ENCODE measurements around the gene CNOT6. TPM values are rescaled to one million over a fixed set of nuclear protein-coding genes. Genes with fewer than 3 reads are reported as not detected.
A peak's percentile ranks its signal among the peaks of the same experiment; 100 is the strongest.
"Not testable (repeated sequence)": the region's sequence is repeated elsewhere in the genome, so short reads cannot be mapped to it uniquely, and the experiment has no call there.

CNOT6 gene
- total RNA-seq, 6 donors from 2014 or later, result 9.7 to 27.8 (median 18.2) TPM

- TF ChIP-seq CTCF (IDR thresholded peaks at IDR 0.05), result peak; percentile 82 to 90 (median 86)
- TF ChIP-seq EP300 (IDR thresholded peaks at IDR 0.05), result no peak
- H3K4me3 ChIP-seq, result no peak overlapping the region
- peaks cover 5 to 29% (median 17%) of the 10 kb centered on the region in 4 donors for H3K4me1 ChIP-seq
- no peak overlapping the region for H3K27ac ChIP-seq
- H3K27me3 ChIP-seq, result no peaks in the 10 kb centered on the region
- H3K36me3 ChIP-seq, result no peaks in the 10 kb centered on the region
- 22 to 33% methylated on average over 14 to 16 of the region's 16 CpGs for WGBS, 2 donors
- ATAC-seq (ENCODE audit: low FRiP score in 2 of 2) (peak; percentile 66 to 78), DNase-seq (peak in 1 of 2 donors; percentile 61)
- H3K9me3 ChIP-seq, result no peaks in the 10 kb centered on the region
These were observed 23.1 kb upstream of the CNOT6 start for GRCh38 chr5:180470966-180471582.

- DNase-seq (no peak), ATAC-seq (ENCODE audit: low FRiP score in 2 of 2) (no peak)
- WGBS, 2 donors, result 35 to 62% methylated on average over 7 of the region's 7 CpGs
- Histone ChIP-seq H3K4me1 (peaks cover 5 to 27% (median 16%) of the 10 kb centered on the region in 4 donors), H3K4me3 (no peak overlapping the region), H3K36me3 (no peaks in the 10 kb centered on the region), H3K9me3 (no peaks in the 10 kb centered on the region), H3K27me3 (no peaks in the 10 kb centered on the region), H3K27ac (no peak overlapping the region)
- TF ChIP-seq EP300 (IDR thresholded peaks at IDR 0.05) (no peak), POLR2A (IDR thresholded peaks at IDR 0.05) (no peak), POLR2AphosphoS5 (IDR thresholded peaks at IDR 0.05) (no peak), CTCF (IDR thresholded peaks at IDR 0.05) (no peak)
These were observed 22.3 kb upstream of the CNOT6 start for GRCh38 chr5:180471866-180472265.

- Histone ChIP-seq H3K36me3 (no peaks in the 10 kb centered on the region), H3K4me3 (no peak overlapping the region), H3K9me3 (no peaks in the 10 kb centered on the region), H3K27me3 (no peaks in the 10 kb centered on the region), H3K4me1 (peaks cover 5 to 23% (median 14%) of the 10 kb centered on the region in 4 donors), H3K27ac (no peak overlapping the region)
- WGBS, 2 donors, result 58% methylated on average over 4 of the region's 4 CpGs
- ATAC-seq (ENCODE audit: low FRiP score in 2 of 2) (no peak), DNase-seq (no peak)
- TF ChIP-seq POLR2AphosphoS5 (IDR thresholded peaks at IDR 0.05), result no peak
- TF ChIP-seq POLR2A (IDR thresholded peaks at IDR 0.05), result no peak
- no peak for TF ChIP-seq EP300 (IDR thresholded peaks at IDR 0.05)
- no peak for TF ChIP-seq CTCF (IDR thresholded peaks at IDR 0.05)
These were observed 21.9 kb upstream of the CNOT6 start for GRCh38 chr5:180472269-180472668.

GRCh38 chr5:180473386-180473785, 20.8 kb upstream of the CNOT6 start:
- ATAC-seq (ENCODE audit: low FRiP score in 2 of 2); H3K27ac ChIP-seq; DNase-seq; H3K27me3 ChIP-seq; H3K9me3 ChIP-seq; H3K4me3 ChIP-seq; H3K36me3 ChIP-seq: not testable (repeated sequence)
- 90 to 98% methylated on average over 8 of the region's 8 CpGs for WGBS, 2 donors
- H3K4me1 ChIP-seq, result peaks cover 5 to 11% (median 9%) of the 10 kb centered on the region in 4 donors

GRCh38 chr5:180474569-180474968, 19.6 kb upstream of the CNOT6 start:
- DNase-seq (no peak), ATAC-seq (ENCODE audit: low FRiP score in 2 of 2) (no peak)
- H3K36me3 ChIP-seq, result no peaks in the 10 kb centered on the region
- TF ChIP-seq POLR2AphosphoS5 (IDR thresholded peaks at IDR 0.05), result no peak
- no peak for TF ChIP-seq CTCF (IDR thresholded peaks at IDR 0.05)
- no peak for TF ChIP-seq EP300 (IDR thresholded peaks at IDR 0.05)
- no peak for TF ChIP-seq POLR2A (IDR thresholded peaks at IDR 0.05)
- H3K4me3 ChIP-seq, result no peak overlapping the region
- H3K9me3 ChIP-seq, result no peaks in the 10 kb centered on the region
- WGBS, 2 donors, result 79 to 88% methylated on average over 10 to 11 of the region's 11 CpGs
- H3K27me3 ChIP-seq, result no peaks in the 10 kb centered on the region
- H3K27ac ChIP-seq, result no peak overlapping the region
- peaks cover 5 to 11% (median 9%) of the 10 kb centered on the region in 4 donors for H3K4me1 ChIP-seq

- DNase-seq, result peak in 1 of 2 donors; percentile 68
- H3K4me1 ChIP-seq; H3K27ac ChIP-seq; H3K9me3 ChIP-seq; H3K4me3 ChIP-seq; ATAC-seq (ENCODE audit: low FRiP score in 2 of 2); H3K36me3 ChIP-seq; H3K27me3 ChIP-seq: not testable (repeated sequence)
- WGBS, 2 donors, result 93% methylated on average over 20 of the region's 20 CpGs
These were observed 18.1 kb upstream of the CNOT6 start for GRCh38 chr5:180475969-180476524.

Measured in upper lobe of left lung (tissue), 6 donors.